ENCODE data around the gene FIGNL2.

FIGNL2 gene

GRCh38 chr12:51855586-51856428, 7.3 kb upstream of the FIGNL2 start:
- no peak for DNase-seq (ENCODE audit: low read depth in 2 of 2)

GRCh38 chr12:51852404-51853137, 4.1 kb upstream of the FIGNL2 start:
- no peak for DNase-seq (ENCODE audit: low read depth in 2 of 2)

GRCh38 chr12:51851413-51852124, 3.1 kb upstream of the FIGNL2 start:
- no peak for DNase-seq (ENCODE audit: low read depth in 2 of 2)

GRCh38 chr12:51850965-51851299, 2.4 kb upstream of the FIGNL2 start:
- DNase-seq (ENCODE audit: low read depth in 2 of 2), result no peak

- DNase-seq (ENCODE audit: low read depth in 2 of 2), result no peak
Measured at GRCh38 chr12:51850081-51850964, 1.8 kb upstream of the FIGNL2 start.

- DNase-seq (ENCODE audit: low read depth in 2 of 2), result no peak
Measured at GRCh38 chr12:51848841-51849735, 570 bp upstream of the FIGNL2 start.

- DNase-seq (ENCODE audit: low read depth in 2 of 2), result no peak
Measured at GRCh38 chr12:51847643-51848325, 734 bp downstream of the FIGNL2 start.

GRCh38 chr12:51846911-51847642, 1.4 kb downstream of the FIGNL2 start:
- peak in 1 of 2 donors; percentile 26 for DNase-seq (ENCODE audit: low read depth in 2 of 2)

GRCh38 chr12:51846271-51846691, 2.2 kb downstream of the FIGNL2 start:
- no peak for DNase-seq (ENCODE audit: low read depth in 2 of 2)

GRCh38 chr12:51845482-51845881, 3.0 kb downstream of the FIGNL2 start:
- DNase-seq (ENCODE audit: low read depth in 2 of 2), result no peak

GRCh38 chr12:51844854-51845253, 3.7 kb downstream of the FIGNL2 start:
- DNase-seq (ENCODE audit: low read depth in 2 of 2), result no peak

- DNase-seq (ENCODE audit: low read depth in 2 of 2), result no peak
Measured at GRCh38 chr12:51841727-51842126, 6.8 kb downstream of the FIGNL2 start.

- DNase-seq (ENCODE audit: low read depth in 2 of 2), result no peak
Measured at GRCh38 chr12:51840966-51841365, 7.6 kb downstream of the FIGNL2 start.

GRCh38 chr12:51839310-51839947, 9.1 kb downstream of the FIGNL2 start:
- no peak for DNase-seq (ENCODE audit: low read depth in 2 of 2)

- no peak for DNase-seq (ENCODE audit: low read depth in 2 of 2)
Measured at GRCh38 chr12:51838762-51839161, 9.8 kb downstream of the FIGNL2 start.

GRCh38 chr12:51838036-51838435, 10.5 kb downstream of the FIGNL2 start:
- no peak for DNase-seq (ENCODE audit: low read depth in 2 of 2)

GRCh38 chr12:51837286-51837685, 11.2 kb downstream of the FIGNL2 start:
- no peak for DNase-seq (ENCODE audit: low read depth in 2 of 2)

GRCh38 chr12:51836827-51837173, 11.7 kb downstream of the FIGNL2 start:
- no peak for DNase-seq (ENCODE audit: low read depth in 2 of 2)

All from stimulated activated CD8-positive, alpha-beta memory T cell treated with anti-CD3 and anti-CD28 coated beads, Interleukin-15, amount 100 ng/mL, for 48 hours (primary cell).